Measurements from ENCODE around the gene TRIM41. TPM values are rescaled to one million over a fixed set of nuclear protein-coding genes. Genes with fewer than 3 reads are reported as not detected.
A peak's percentile ranks its signal among the peaks of the same experiment; 100 is the strongest.

TRIM41 gene
- total and polyA plus RNA-seq, 2 of the 13 experiments (the other 11 are each of a cell fraction or from before 2014, with no cell fraction given), result 10.2 to 16.7 TPM

DNA sequence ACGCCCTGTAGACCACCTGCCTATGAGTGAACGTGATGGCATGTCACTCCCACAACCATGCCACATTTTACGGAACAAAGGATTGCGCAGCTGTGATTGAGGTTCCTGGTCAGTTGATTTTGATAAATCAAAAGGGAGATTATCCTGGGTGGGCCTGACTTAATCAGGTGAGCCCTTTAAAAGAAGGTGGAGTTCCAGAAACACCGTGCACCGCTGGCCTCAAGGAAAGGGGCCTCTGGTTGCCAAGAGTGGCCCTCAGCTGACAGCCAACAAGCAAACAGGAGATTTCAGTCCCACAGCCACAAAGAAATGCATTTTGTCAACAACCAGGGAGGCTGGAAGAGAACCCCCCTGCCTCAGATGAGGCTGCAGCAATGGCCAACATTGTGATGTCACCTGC lies 37.1 kb upstream of the TRIM41 start:
- no peak for FAIRE-seq

DNA sequence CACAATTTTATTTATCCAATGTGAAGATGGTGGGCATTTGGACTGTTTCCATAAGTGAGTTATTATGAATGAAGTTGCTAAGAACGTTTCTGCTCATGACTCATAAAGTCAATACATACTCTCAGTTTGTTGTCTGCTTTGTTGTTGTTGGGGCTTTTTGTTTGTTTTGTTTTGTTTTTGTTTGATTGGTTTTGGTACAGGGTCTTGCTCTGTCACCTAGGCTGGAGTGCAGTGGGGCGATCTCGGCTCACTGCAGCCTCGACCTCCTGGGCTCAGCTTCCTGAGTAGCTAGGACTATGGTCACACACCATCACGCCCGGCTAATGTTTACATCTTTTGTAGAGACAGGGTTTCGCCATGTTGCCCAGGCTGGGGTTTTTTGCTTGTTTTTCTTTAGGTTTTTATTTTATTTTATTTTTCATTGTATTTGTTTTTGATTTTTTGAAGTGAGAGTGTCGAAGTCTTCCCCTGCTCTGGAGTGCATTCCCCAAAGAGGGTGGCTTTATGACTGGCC lies 36.0 kb upstream of the TRIM41 start:
- WGBS (ENCODE audit: low lambda C conversion rate), result 2% methylated on average over 8 of the region's 8 CpGs
- Histone ChIP-seq H2AFZ (ENCODE audit: low read length) (no peak overlapping the region), H3K27me3 (ENCODE audit: control insufficient read depth in 1 of 2, insufficient read depth in 2 of 2, low read length in 2 of 2) (no peaks in the 10 kb centered on the region; a peak in 1 of 5 replicates), H3K27ac (ENCODE audit: extremely low read length, insufficient read depth, low read length) (peak overlapping the region; percentile 74), H3K36me3 (replicated peaks in 1 of 2; ENCODE audit: control insufficient read depth in 1 of 2, insufficient read depth in 2 of 2, low read length in 2 of 2) (no peaks in the 10 kb centered on the region), H3K9ac (ENCODE audit: insufficient read depth, low read depth, low read length) (peak overlapping the region; percentile 70), H3K4me3 (replicated peaks in 1 of 3; ENCODE audit: insufficient read depth in 1 of 3, low read depth in 2 of 3, low read length in 3 of 3) (peak overlapping the region; percentile 74 to 93 (median 79)), H3K4me1 (ENCODE audit: insufficient read depth, low read length) (peaks cover 27% of the 10 kb centered on the region), H3K79me2 (ENCODE audit: insufficient read depth, low read length) (no peaks in the 10 kb centered on the region), H3K4me2 (ENCODE audit: low read depth, low read length) (peak overlapping the region; percentile 78), H3K9me3 (ENCODE audit: low read length) (no peaks in the 10 kb centered on the region), H4K20me1 (ENCODE audit: insufficient read depth, low read length) (no peaks in the 10 kb centered on the region)
- CTCF ChIA-PET (ENCODE audit: low intra/inter-chr PET ratio, low total read pairs), result no interaction called here
- POLR2A ChIA-PET, result interaction anchor here (1.0 to 2.3 kb wide), 3 partner anchors 20 to 37 kb away, joined by 3 to 13 read pairs (median 3); no protein-coding TSS in a partner anchor
- intact Hi-C loops (cut with micrococcal nuclease; ENCODE audit: unreplicated experiment), result loop anchor here (1.0 kb wide), 1 partner anchor 20 kb away; no protein-coding TSS in a partner anchor
- FAIRE-seq (peak; percentile 51), DNase-seq (ENCODE audit: low spot score) (no peak), ATAC-seq (no peak)
- in situ Hi-C loops (cut with HindIII; ENCODE audit: extremely low pct_ligation_motif_present, low pct_unique_long_range_greater_than_20kb), result loop anchor here (5.0 kb wide), 1 partner anchor 35 kb away; the partner anchor contains the start of gene TRIM41
- BruUV-seq (replicated peaks), result no TSS peak
- no peak for TF ChIP-seq ZNF446 (CRISPR knock-in tag; IDR thresholded peaks at IDR 0.05)
- TF ChIP-seq, protein P1, sequence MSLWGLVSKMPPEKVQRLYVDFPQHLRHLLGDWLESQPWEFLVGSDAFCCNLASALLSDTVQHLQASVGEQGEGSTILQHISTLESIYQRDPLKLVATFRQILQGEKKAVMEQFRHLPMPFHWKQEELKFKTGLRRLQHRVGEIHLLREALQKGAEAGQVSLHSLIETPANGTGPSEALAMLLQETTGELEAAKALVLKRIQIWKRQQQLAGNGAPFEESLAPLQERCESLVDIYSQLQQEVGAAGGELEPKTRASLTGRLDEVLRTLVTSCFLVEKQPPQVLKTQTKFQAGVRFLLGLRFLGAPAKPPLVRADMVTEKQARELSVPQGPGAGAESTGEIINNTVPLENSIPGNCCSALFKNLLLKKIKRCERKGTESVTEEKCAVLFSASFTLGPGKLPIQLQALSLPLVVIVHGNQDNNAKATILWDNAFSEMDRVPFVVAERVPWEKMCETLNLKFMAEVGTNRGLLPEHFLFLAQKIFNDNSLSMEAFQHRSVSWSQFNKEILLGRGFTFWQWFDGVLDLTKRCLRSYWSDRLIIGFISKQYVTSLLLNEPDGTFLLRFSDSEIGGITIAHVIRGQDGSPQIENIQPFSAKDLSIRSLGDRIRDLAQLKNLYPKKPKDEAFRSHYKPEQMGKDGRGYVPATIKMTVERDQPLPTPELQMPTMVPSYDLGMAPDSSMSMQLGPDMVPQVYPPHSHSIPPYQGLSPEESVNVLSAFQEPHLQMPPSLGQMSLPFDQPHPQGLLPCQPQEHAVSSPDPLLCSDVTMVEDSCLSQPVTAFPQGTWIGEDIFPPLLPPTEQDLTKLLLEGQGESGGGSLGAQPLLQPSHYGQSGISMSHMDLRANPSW (CRISPR knock-in tag; IDR thresholded peaks at IDR 0.05; ENCODE audit: borderline replicate concordance), result no peak
- peak; percentile 84; the same call in 1 of the 2 replicates for TF ChIP-seq ZNF501 (CRISPR knock-in tag; IDR thresholded peaks at IDR 0.05)
- TF ChIP-seq XBP1 (CRISPR knock-in tag; IDR thresholded peaks at IDR 0.05), result no peak
- TF ChIP-seq FOXP1 (IDR thresholded peaks at IDR 0.05), result peak; percentile 95
- peak; percentile 34 for TF ChIP-seq FOXP1 (CRISPR knock-in tag; IDR thresholded peaks at IDR 0.05)
- TF ChIP-seq NCOA1 (CRISPR knock-in tag; IDR thresholded peaks at IDR 0.05), result no peak
- TF ChIP-seq, protein P2, sequence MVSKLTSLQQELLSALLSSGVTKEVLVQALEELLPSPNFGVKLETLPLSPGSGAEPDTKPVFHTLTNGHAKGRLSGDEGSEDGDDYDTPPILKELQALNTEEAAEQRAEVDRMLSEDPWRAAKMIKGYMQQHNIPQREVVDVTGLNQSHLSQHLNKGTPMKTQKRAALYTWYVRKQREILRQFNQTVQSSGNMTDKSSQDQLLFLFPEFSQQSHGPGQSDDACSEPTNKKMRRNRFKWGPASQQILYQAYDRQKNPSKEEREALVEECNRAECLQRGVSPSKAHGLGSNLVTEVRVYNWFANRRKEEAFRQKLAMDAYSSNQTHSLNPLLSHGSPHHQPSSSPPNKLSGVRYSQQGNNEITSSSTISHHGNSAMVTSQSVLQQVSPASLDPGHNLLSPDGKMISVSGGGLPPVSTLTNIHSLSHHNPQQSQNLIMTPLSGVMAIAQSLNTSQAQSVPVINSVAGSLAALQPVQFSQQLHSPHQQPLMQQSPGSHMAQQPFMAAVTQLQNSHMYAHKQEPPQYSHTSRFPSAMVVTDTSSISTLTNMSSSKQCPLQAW (CRISPR knock-in tag; IDR thresholded peaks at IDR 0.05), result no peak
- no peak for TF ChIP-seq ZNF546 (CRISPR knock-in tag; conservative IDR thresholded peaks at IDR 0.05)

More for the DNA sequence above, 37.1 kb upstream of the TRIM41 start:
- POLR2A ChIA-PET, result interaction anchor here (2.3 kb wide), 1 partner anchor 21 kb away, joined by 13 read pairs; no protein-coding TSS in a partner anchor
- Histone ChIP-seq H3K27me3 (ENCODE audit: control insufficient read depth in 1 of 2, insufficient read depth in 2 of 2, low read length in 2 of 2) (no peaks in the 10 kb centered on the region; a peak in 1 of 5 replicates), H3K27ac (ENCODE audit: extremely low read length, insufficient read depth, low read length) (no peak overlapping the region), H4K20me1 (ENCODE audit: insufficient read depth, low read length) (no peaks in the 10 kb centered on the region), H3K9me3 (ENCODE audit: low read length) (no peaks in the 10 kb centered on the region), H3K9ac (ENCODE audit: insufficient read depth, low read depth, low read length) (no peak overlapping the region), H3K79me2 (ENCODE audit: insufficient read depth, low read length) (no peaks in the 10 kb centered on the region), H3K4me1 (ENCODE audit: insufficient read depth, low read length) (peaks cover 37% of the 10 kb centered on the region), H3K36me3 (replicated peaks in 1 of 2; ENCODE audit: control insufficient read depth in 1 of 2, insufficient read depth in 2 of 2, low read length in 2 of 2) (no peaks in the 10 kb centered on the region), H2AFZ (ENCODE audit: low read length) (no peak overlapping the region), H3K4me2 (ENCODE audit: low read depth, low read length) (peak overlapping the region; percentile 78; the same call in 1 of the 2 replicates), H3K4me3 (replicated peaks in 1 of 3; ENCODE audit: insufficient read depth in 1 of 3, low read depth in 2 of 3, low read length in 3 of 3) (peak overlapping the region in 1 of 3 experiments; percentile 93; a peak in 2 of 6 replicates)
- no TSS peak for BruUV-seq (replicated peaks)
- in situ Hi-C loops (cut with HindIII; ENCODE audit: extremely low pct_ligation_motif_present, low pct_unique_long_range_greater_than_20kb), result loop anchor here (5.0 kb wide), 1 partner anchor 36 kb away; the partner anchor contains the start of gene TRIM41
- CTCF ChIA-PET (ENCODE audit: low intra/inter-chr PET ratio, low total read pairs), result no interaction called here
- TF ChIP-seq ZSCAN25 (CRISPR knock-in tag; IDR thresholded peaks at IDR 0.05) (no peak), ZNF264 (CRISPR knock-in tag; IDR thresholded peaks at IDR 0.05) (no peak), FOSL2 (CRISPR knock-in tag; IDR thresholded peaks at IDR 0.05) (no peak), POLR2AphosphoS5 (IDR thresholded peaks at IDR 0.05; ENCODE audit: low read depth, low read length) (no peak), MED13 (CRISPR knock-in tag; IDR thresholded peaks at IDR 0.05) (no peak)
- no peak for DNase-seq (ENCODE audit: low spot score)
- WGBS (ENCODE audit: low lambda C conversion rate), result 59% methylated on average over 6 of the region's 6 CpGs
- intact Hi-C loops (cut with micrococcal nuclease; ENCODE audit: unreplicated experiment), result no loop called here
- ATAC-seq, result no peak
